DND-41 (cell line): Measurements from ENCODE around the gene PLPP3.

ENCODE experiments used
- ATAC-seq: fragments of 200-7000 bp; cut with Tn5 transposase; 3 replicates; pipeline ENCODE4 v1.9.1; 2021; ENCODE audit warnings: low read depth; ENCODE audit not compliant: insufficient read depth
- DNase-seq: peaks from one replicate; pipeline ENCODE4 v3.0.0-alpha.2; 2020
- H2AFZ ChIP-seq: 2 replicates; pipeline ENCODE4 v1.6.0; 2012; ENCODE audit warnings: low read depth, low read length
- H3K27ac ChIP-seq: 2 replicates; pipeline ENCODE4 v1.5.1; 2012; ENCODE audit warnings: low read length, inconsistent platforms
- H3K27me3 ChIP-seq: fragments of 200-600 bp; sonication (generic); 2 replicates; pipeline ENCODE4 v1.6.0; 2012; ENCODE audit warnings: low read length, mild to moderate bottlenecking, inconsistent platforms; ENCODE audit not compliant: insufficient read depth, poor library complexity
- H3K36me3 ChIP-seq: 2 replicates; pipeline ENCODE4 v1.5.1; 2012; ENCODE audit warnings: low read length, inconsistent platforms; ENCODE audit not compliant: insufficient read depth
- H3K4me1 ChIP-seq: 2 replicates; pipeline ENCODE4 v1.5.1; 2012; ENCODE audit warnings: mild to moderate bottlenecking, low read length; ENCODE audit not compliant: insufficient read depth
- H3K4me2 ChIP-seq: 2 replicates; pipeline ENCODE4 v1.6.0; 2012; ENCODE audit warnings: mild to moderate bottlenecking, moderate library complexity, low read length, inconsistent platforms; ENCODE audit not compliant: insufficient read depth
- H3K4me3 ChIP-seq, 2 experiments: fragments of 200-600 bp in 1 of 2; shearing (Covaris generic) in 1 of 2; 2 replicates each; pipeline ENCODE4 v1.5.1; 2012 to 2016; ENCODE audit warnings: inconsistent platforms in 2 of 2, low read length in 2 of 2, mild to moderate bottlenecking in 2 of 2, low read depth in 1 of 2, moderate library complexity in 1 of 2
- H3K79me2 ChIP-seq: 2 replicates; pipeline ENCODE4 v1.6.0; 2012; ENCODE audit warnings: low read length, inconsistent platforms; ENCODE audit not compliant: insufficient read depth
- H3K9ac ChIP-seq: 2 replicates; pipeline ENCODE4 v1.6.0; 2012; ENCODE audit warnings: low read depth, mild to moderate bottlenecking, inconsistent platforms, low read length, moderate library complexity
- H3K9me3 ChIP-seq: 2 replicates; pipeline ENCODE4 v1.5.1; 2012; ENCODE audit warnings: low read length, moderate library complexity, mild to moderate bottlenecking, inconsistent platforms; ENCODE audit not compliant: insufficient read depth, severe bottlenecking
- H4K20me1 ChIP-seq: 2 replicates; pipeline ENCODE4 v1.6.0; 2012; ENCODE audit warnings: low read length; ENCODE audit not compliant: insufficient read depth
- EZH2 ChIP-seq: IDR thresholded peaks from 3 replicates; pipeline ENCODE4 v1.6.1; 2012; ENCODE audit warnings: borderline replicate concordance, low read depth, mild to moderate bottlenecking, moderate library complexity, low read length, inconsistent platforms; ENCODE audit not compliant: severe bottlenecking
- TF ChIP-seq, protein P1 (sequence below): IDR thresholded peaks from 2 replicates; pipeline ENCODE4 v1.5.1; 2012; ENCODE audit warnings: borderline replicate concordance, low read length, moderate library complexity, mild to moderate bottlenecking; ENCODE audit not compliant: poor library complexity, severe bottlenecking; ENCODE audit errors: extremely low read depth

PLPP3 gene

DNA sequence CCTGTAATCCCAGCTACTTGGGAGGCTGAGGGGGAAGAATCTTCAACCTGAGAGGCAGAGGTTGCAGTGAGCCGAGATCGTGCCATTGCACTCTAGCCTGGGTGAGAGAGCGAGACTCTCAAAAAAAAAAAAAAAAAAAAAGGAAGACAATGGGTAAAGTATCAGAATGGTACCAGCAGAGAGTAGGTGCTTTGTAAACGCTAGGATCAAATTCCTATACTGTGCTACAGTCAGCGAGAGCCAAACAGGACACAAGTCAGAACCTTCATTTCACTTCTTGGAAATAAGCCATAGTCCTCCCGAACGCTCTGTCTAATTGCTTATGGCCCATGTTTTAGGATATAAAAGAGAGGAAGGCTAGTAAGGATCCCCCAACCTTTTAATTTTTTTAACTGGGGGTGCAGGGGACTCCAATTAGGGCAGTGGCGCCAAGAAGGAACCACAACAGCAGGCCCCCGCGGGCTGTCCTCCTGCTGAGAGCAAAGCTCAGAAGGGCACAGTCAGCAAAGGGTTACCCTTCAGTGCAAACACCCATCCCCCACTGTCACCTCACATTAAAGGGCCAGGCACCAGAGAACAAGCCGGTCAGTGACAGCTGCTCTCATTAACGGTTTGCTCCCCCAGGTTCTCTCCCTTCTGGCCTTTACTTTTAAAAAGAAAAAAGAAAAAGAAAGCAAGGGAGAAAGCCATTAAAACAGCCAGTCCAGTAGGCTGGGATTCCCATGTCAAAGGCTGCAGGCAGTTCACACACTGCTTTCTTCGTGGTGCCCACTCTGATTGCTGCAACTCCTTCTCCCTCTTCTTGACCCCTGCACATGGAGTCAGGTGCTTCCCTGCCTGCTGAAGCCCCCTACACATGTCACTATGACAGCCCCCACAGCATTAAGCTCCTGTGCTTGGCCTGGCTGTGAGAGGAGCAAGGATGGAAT lies 69.4 kb downstream of the PLPP3 start:
- ATAC-seq (no peak), DNase-seq (no peak)
- Histone ChIP-seq H3K27me3 (no peaks in the 10 kb centered on the region), H3K4me1 (no peaks in the 10 kb centered on the region), H3K9me3 (no peaks in the 10 kb centered on the region), H3K9ac (no peak overlapping the region), H3K4me2 (no peak overlapping the region), H2AFZ (no peak overlapping the region), H4K20me1 (no peaks in the 10 kb centered on the region), H3K79me2 (no peaks in the 10 kb centered on the region), H3K36me3 (peaks cover 17% of the 10 kb centered on the region; the same call in 1 of the 2 replicates), H3K27ac (no peak overlapping the region), H3K4me3 (no peak overlapping the region)
- TF ChIP-seq, protein P1, sequence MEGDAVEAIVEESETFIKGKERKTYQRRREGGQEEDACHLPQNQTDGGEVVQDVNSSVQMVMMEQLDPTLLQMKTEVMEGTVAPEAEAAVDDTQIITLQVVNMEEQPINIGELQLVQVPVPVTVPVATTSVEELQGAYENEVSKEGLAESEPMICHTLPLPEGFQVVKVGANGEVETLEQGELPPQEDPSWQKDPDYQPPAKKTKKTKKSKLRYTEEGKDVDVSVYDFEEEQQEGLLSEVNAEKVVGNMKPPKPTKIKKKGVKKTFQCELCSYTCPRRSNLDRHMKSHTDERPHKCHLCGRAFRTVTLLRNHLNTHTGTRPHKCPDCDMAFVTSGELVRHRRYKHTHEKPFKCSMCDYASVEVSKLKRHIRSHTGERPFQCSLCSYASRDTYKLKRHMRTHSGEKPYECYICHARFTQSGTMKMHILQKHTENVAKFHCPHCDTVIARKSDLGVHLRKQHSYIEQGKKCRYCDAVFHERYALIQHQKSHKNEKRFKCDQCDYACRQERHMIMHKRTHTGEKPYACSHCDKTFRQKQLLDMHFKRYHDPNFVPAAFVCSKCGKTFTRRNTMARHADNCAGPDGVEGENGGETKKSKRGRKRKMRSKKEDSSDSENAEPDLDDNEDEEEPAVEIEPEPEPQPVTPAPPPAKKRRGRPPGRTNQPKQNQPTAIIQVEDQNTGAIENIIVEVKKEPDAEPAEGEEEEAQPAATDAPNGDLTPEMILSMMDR, result no peak
- TF ChIP-seq EZH2, result no peak

DNA sequence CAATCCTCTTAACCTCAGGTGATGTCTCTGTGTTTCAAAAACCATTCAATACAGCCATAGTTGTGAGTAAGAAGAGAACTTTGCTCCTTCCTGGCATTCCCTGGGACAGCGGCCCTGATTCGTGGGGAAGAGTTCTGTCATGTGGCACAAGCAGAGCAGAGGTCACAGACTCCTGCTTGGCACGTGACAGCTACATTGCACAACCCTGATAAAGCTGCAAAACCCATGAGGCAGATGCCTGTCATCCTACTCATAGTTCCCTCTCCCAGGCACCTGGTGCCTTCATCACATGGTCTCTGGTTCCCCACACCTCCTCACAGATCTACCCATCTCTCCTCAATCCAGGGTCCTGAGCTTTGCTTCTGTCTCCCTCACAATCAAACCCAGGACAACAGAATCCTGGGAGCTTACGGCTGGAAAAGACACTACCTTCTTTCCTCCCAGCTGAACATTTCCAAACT lies 70.8 kb downstream of the PLPP3 start:
- Histone ChIP-seq H3K27ac (no peak overlapping the region), H3K9ac (no peak overlapping the region), H3K4me1 (no peaks in the 10 kb centered on the region), H3K79me2 (no peaks in the 10 kb centered on the region), H3K9me3 (no peaks in the 10 kb centered on the region), H3K36me3 (peaks cover 17% of the 10 kb centered on the region; the same call in 1 of the 2 replicates), H3K27me3 (no peaks in the 10 kb centered on the region), H3K4me2 (no peak overlapping the region), H2AFZ (no peak overlapping the region), H4K20me1 (no peaks in the 10 kb centered on the region), H3K4me3 (no peak overlapping the region)
- DNase-seq (no peak), ATAC-seq (no peak)
- TF ChIP-seq EZH2, result no peak
- TF ChIP-seq, protein P1, result no peak

DNA sequence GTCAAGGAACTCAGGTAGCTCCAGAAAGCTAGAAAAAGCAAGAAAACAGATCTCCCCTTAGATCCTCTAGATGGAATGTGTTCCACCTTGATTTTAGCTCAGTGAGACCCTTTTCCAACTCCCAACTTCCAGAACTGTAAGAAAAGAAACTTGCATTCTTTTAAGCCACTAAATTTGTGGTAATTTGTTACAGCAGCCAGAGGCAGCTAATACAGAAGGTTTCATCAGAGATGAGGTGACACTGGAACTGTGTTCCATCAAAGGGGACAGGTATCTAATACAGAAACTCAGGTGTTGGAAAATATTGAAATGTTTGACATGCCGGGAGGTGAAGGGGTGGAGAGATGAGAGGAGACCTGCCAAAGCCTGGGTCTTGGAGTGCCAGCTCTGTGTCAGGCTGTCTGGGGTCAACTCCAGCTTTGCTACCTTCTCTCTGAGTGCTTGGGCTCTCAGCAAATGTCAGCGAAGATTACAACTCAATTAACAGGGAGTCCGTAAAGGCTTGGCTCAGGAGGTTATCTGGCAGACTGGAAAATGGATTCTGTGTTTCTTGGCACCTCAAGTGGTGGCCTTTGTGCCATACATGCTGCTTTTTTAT lies 71.3 kb downstream of the PLPP3 start:
- Histone ChIP-seq H3K4me3 (no peak overlapping the region), H3K9ac (no peak overlapping the region), H3K4me1 (no peaks in the 10 kb centered on the region), H3K27ac (no peak overlapping the region), H3K4me2 (no peak overlapping the region), H3K9me3 (no peaks in the 10 kb centered on the region), H2AFZ (no peak overlapping the region), H3K79me2 (no peaks in the 10 kb centered on the region), H3K27me3 (no peaks in the 10 kb centered on the region), H3K36me3 (peaks cover 17% of the 10 kb centered on the region; the same call in 1 of the 2 replicates), H4K20me1 (no peaks in the 10 kb centered on the region)
- ATAC-seq, result no peak
- DNase-seq, result no peak
- TF ChIP-seq, protein P1, result no peak
- no peak for TF ChIP-seq EZH2
